ENCODE measurements around the gene PHLDA2.

PHLDA2 gene

GRCh38 chr11:2920343-2920742, 8.9 kb downstream of the PHLDA2 start:
- Histone ChIP-seq H3K9ac (ENCODE audit: low read length) (no peak overlapping the region), H3K4me3 (ENCODE audit: low read depth, low read length) (no peak overlapping the region)

GRCh38 chr11:2919837-2920236, 9.4 kb downstream of the PHLDA2 start:
- Histone ChIP-seq H3K27me3 (ENCODE audit: control insufficient read depth, insufficient read depth, low read length) (no peaks in the 10 kb centered on the region), H3K36me3 (ENCODE audit: control insufficient read depth, insufficient read depth, low read length) (no peaks in the 10 kb centered on the region), H3K27ac (ENCODE audit: low read depth, low read length) (no peak overlapping the region), H3K9ac (ENCODE audit: low read length) (no peak overlapping the region), H3K4me1 (ENCODE audit: control insufficient read depth, insufficient read depth, low read length) (no peaks in the 10 kb centered on the region; the same call in 1 of the 2 replicates), H3K4me3 (ENCODE audit: low read depth, low read length) (no peak overlapping the region), H3K9me3 (ENCODE audit: control insufficient read depth, insufficient read depth, low read depth, low read length) (no peaks in the 10 kb centered on the region)

More at GRCh38 chr11:2920343-2920742, 8.9 kb downstream of the PHLDA2 start:
- Histone ChIP-seq H3K4me1 (ENCODE audit: control insufficient read depth, insufficient read depth, low read length) (no peaks in the 10 kb centered on the region; the same call in 1 of the 2 replicates), H3K27me3 (ENCODE audit: control insufficient read depth, insufficient read depth, low read length) (no peaks in the 10 kb centered on the region), H3K36me3 (ENCODE audit: control insufficient read depth, insufficient read depth, low read length) (no peaks in the 10 kb centered on the region), H3K27ac (ENCODE audit: low read depth, low read length) (no peak overlapping the region), H3K9me3 (ENCODE audit: control insufficient read depth, insufficient read depth, low read depth, low read length) (no peaks in the 10 kb centered on the region)

GRCh38 chr11:2919188-2919587, 10.0 kb downstream of the PHLDA2 start:
- no peaks in the 10 kb centered on the region for H3K9me3 ChIP-seq (ENCODE audit: control insufficient read depth, insufficient read depth, low read depth, low read length)
- H3K9ac ChIP-seq (ENCODE audit: low read length) = no peak overlapping the region
- peaks cover under 1% of the 10 kb centered on the region; the same call in 1 of the 2 replicates for H3K4me1 ChIP-seq (ENCODE audit: control insufficient read depth, insufficient read depth, low read length)
- no peaks in the 10 kb centered on the region for H3K36me3 ChIP-seq (ENCODE audit: control insufficient read depth, insufficient read depth, low read length)
- H3K4me3 ChIP-seq (ENCODE audit: low read depth, low read length) = no peak overlapping the region
- no peaks in the 10 kb centered on the region for H3K27me3 ChIP-seq (ENCODE audit: control insufficient read depth, insufficient read depth, low read length)
- H3K27ac ChIP-seq (ENCODE audit: low read depth, low read length) = no peak overlapping the region

- no peaks in the 10 kb centered on the region for H3K9me3 ChIP-seq (ENCODE audit: control insufficient read depth, insufficient read depth, low read depth, low read length)
- no peak overlapping the region for H3K27ac ChIP-seq (ENCODE audit: low read depth, low read length)
- H3K4me3 ChIP-seq (ENCODE audit: low read depth, low read length) = no peak overlapping the region
- no peak overlapping the region for H3K9ac ChIP-seq (ENCODE audit: low read length)
- H3K27me3 ChIP-seq (ENCODE audit: control insufficient read depth, insufficient read depth, low read length) = no peaks in the 10 kb centered on the region
- no peaks in the 10 kb centered on the region for H3K36me3 ChIP-seq (ENCODE audit: control insufficient read depth, insufficient read depth, low read length)
- H3K4me1 ChIP-seq (ENCODE audit: control insufficient read depth, insufficient read depth, low read length) = peaks cover 12% of the 10 kb centered on the region
These were observed 11.3 kb downstream of the PHLDA2 start for GRCh38 chr11:2917842-2918490.

- Histone ChIP-seq H3K4me1 (ENCODE audit: control insufficient read depth, insufficient read depth, low read length) (peaks cover 21% of the 10 kb centered on the region), H3K4me3 (ENCODE audit: low read depth, low read length) (no peak overlapping the region)
These were observed 12.2 kb downstream of the PHLDA2 start for GRCh38 chr11:2916892-2917645.

GRCh38 chr11:2916114-2916891, 12.9 kb downstream of the PHLDA2 start:
- no peak overlapping the region for H3K9ac ChIP-seq (ENCODE audit: low read length)
- H3K4me3 ChIP-seq (ENCODE audit: low read depth, low read length) = no peak overlapping the region
- H3K36me3 ChIP-seq (ENCODE audit: control insufficient read depth, insufficient read depth, low read length) = no peaks in the 10 kb centered on the region
- H3K27ac ChIP-seq (ENCODE audit: low read depth, low read length) = no peak overlapping the region
- no peaks in the 10 kb centered on the region for H3K9me3 ChIP-seq (ENCODE audit: control insufficient read depth, insufficient read depth, low read depth, low read length)
- peaks cover 27% of the 10 kb centered on the region for H3K4me1 ChIP-seq (ENCODE audit: control insufficient read depth, insufficient read depth, low read length)
- no peaks in the 10 kb centered on the region for H3K27me3 ChIP-seq (ENCODE audit: control insufficient read depth, insufficient read depth, low read length)

More at GRCh38 chr11:2916892-2917645, 12.2 kb downstream of the PHLDA2 start:
- no peak overlapping the region for H3K27ac ChIP-seq (ENCODE audit: low read depth, low read length)
- no peaks in the 10 kb centered on the region for H3K36me3 ChIP-seq (ENCODE audit: control insufficient read depth, insufficient read depth, low read length)
- H3K9ac ChIP-seq (ENCODE audit: low read length) = no peak overlapping the region
- no peaks in the 10 kb centered on the region for H3K27me3 ChIP-seq (ENCODE audit: control insufficient read depth, insufficient read depth, low read length)
- H3K9me3 ChIP-seq (ENCODE audit: control insufficient read depth, insufficient read depth, low read depth, low read length) = no peaks in the 10 kb centered on the region

- H3K27me3 ChIP-seq (ENCODE audit: control insufficient read depth, insufficient read depth, low read length) = no peaks in the 10 kb centered on the region
- H3K9ac ChIP-seq (ENCODE audit: low read length) = no peak overlapping the region
- H3K27ac ChIP-seq (ENCODE audit: low read depth, low read length) = no peak overlapping the region
- H3K4me3 ChIP-seq (ENCODE audit: low read depth, low read length) = no peak overlapping the region
- H3K9me3 ChIP-seq (ENCODE audit: control insufficient read depth, insufficient read depth, low read depth, low read length) = no peaks in the 10 kb centered on the region
- H3K4me1 ChIP-seq (ENCODE audit: control insufficient read depth, insufficient read depth, low read length) = peaks cover 27% of the 10 kb centered on the region
- no peaks in the 10 kb centered on the region for H3K36me3 ChIP-seq (ENCODE audit: control insufficient read depth, insufficient read depth, low read length)
These were observed 13.7 kb downstream of the PHLDA2 start for GRCh38 chr11:2915473-2915872.

- Histone ChIP-seq H3K9ac (ENCODE audit: low read length) (no peak overlapping the region), H3K4me1 (ENCODE audit: control insufficient read depth, insufficient read depth, low read length) (peaks cover 27% of the 10 kb centered on the region), H3K27me3 (ENCODE audit: control insufficient read depth, insufficient read depth, low read length) (no peaks in the 10 kb centered on the region), H3K9me3 (ENCODE audit: control insufficient read depth, insufficient read depth, low read depth, low read length) (no peaks in the 10 kb centered on the region), H3K36me3 (ENCODE audit: control insufficient read depth, insufficient read depth, low read length) (no peaks in the 10 kb centered on the region), H3K27ac (ENCODE audit: low read depth, low read length) (no peak overlapping the region), H3K4me3 (ENCODE audit: low read depth, low read length) (no peak overlapping the region)
These were observed 14.6 kb downstream of the PHLDA2 start for GRCh38 chr11:2914455-2915195.

- H3K27me3 ChIP-seq (ENCODE audit: control insufficient read depth, insufficient read depth, low read length) = no peaks in the 10 kb centered on the region
- no peaks in the 10 kb centered on the region for H3K9me3 ChIP-seq (ENCODE audit: control insufficient read depth, insufficient read depth, low read depth, low read length)
- no peak overlapping the region for H3K9ac ChIP-seq (ENCODE audit: low read length)
- no peak overlapping the region for H3K4me3 ChIP-seq (ENCODE audit: low read depth, low read length)
- no peaks in the 10 kb centered on the region for H3K36me3 ChIP-seq (ENCODE audit: control insufficient read depth, insufficient read depth, low read length)
- H3K4me1 ChIP-seq (ENCODE audit: control insufficient read depth, insufficient read depth, low read length) = peaks cover 27% of the 10 kb centered on the region
- H3K27ac ChIP-seq (ENCODE audit: low read depth, low read length) = no peak overlapping the region
These were observed 15.4 kb downstream of the PHLDA2 start for GRCh38 chr11:2913776-2914175.

- Histone ChIP-seq H3K36me3 (ENCODE audit: control insufficient read depth, insufficient read depth, low read length) (no peaks in the 10 kb centered on the region), H3K9ac (ENCODE audit: low read length) (peak overlapping the region; percentile 54), H3K4me3 (ENCODE audit: low read depth, low read length) (peak overlapping the region; percentile 13; the same call in 1 of the 2 replicates), H3K27me3 (ENCODE audit: control insufficient read depth, insufficient read depth, low read length) (no peaks in the 10 kb centered on the region), H3K9me3 (ENCODE audit: control insufficient read depth, insufficient read depth, low read depth, low read length) (no peaks in the 10 kb centered on the region), H3K4me1 (ENCODE audit: control insufficient read depth, insufficient read depth, low read length) (peaks cover 27% of the 10 kb centered on the region), H3K27ac (ENCODE audit: low read depth, low read length) (peak overlapping the region; percentile 51; the same call in 1 of the 2 replicates)
These were observed 16.2 kb downstream of the PHLDA2 start for GRCh38 chr11:2913019-2913431.
